Hematopoietic multipotent progenitor cell treated with erythropoietin and hydrocortisone succinate and interleukin-3 and kit ligand, for 6 days (in vitro differentiated cells): ENCODE measurements around the gene OBSL1.

ENCODE experiments used
- DNase-seq: peaks from one replicate; pipeline ENCODE4 v3.0.0-alpha.2; 2015

The OBSL1 gene

GRCh38 chr2:219548990-219549389, 22.3 kb downstream of the OBSL1 start:
- DNase-seq, result no peak

DNA sequence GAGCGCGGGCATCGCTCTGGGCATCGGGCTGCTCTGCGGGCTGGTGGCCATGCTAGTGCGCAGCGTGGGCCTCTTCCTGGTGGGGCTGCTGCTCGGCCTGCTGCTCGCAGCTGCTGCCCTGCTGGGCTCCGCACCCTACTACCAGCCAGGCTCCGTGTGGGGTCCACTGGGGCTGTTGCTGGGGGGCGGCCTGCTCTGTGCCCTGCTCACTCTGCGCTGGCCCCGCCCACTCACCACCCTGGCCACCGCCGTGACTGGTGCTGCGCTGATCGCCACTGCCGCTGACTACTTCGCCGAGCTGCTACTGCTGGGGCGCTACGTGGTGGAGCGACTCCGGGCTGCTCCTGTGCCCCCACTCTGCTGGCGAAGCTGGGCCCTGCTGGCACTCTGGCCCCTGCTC, 23.7 kb downstream of the OBSL1 start:
- no peak for DNase-seq

GRCh38 chr2:219545943-219546352, 25.4 kb downstream of the OBSL1 start:
- DNase-seq, result no peak

GRCh38 chr2:219545295-219545942, 25.9 kb downstream of the OBSL1 start:
- DNase-seq, result no peak

DNA sequence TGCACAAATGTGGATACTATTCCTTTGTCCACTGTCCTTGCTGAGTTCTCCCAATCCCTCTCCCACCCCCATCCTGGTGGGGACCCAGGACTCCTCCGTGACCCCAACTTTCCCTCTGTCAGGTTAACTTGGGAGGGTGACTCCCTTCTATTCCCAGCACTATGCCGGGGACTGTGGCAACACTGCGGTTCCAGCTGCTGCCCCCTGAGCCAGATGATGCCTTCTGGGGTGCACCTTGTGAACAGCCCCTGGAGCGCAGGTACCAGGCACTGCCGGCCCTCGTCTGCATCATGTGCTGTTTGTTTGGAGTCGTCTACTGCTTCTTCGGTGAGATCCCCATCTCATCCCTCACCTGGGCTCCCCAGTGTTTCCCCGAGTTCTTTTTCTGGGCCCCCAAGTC, 26.8 kb downstream of the OBSL1 start:
- no peak for DNase-seq

DNA sequence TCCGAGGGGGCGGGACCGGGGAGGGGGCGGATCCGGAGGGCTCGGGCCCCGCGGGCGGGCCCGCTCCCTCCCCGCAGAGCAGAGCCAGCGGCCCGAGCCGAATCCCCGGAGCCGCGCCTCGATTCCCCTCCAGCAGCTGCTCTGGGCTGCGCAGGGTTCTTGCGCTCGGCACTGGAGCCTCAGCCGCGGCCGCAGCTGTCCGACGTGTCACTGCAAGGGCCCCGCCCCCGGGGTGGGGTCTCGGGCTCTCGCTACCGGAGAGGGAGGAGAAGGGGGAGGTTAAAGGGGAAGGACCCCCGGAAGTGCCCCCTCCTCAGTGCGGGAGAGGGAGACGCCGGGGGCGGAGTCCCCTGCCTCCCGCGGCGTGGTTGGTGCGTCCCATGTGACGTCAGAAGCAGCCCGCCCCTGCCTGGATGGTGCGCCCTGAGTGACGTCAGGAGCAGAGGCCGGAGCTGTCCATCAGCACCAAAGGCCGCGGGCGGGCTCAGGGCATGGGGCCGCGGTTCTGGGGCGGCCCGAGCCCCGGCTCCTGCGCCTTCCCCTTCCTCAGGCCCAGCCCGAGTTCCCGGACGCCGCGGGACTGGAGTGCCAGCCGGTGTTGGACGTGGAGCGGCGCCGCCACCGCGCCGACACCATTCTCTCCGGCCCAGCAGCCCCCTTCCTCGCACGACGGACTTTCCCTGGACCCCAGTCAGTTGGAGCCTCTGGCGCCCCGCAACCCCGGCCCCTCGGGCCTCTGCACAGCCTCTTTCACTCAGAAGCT, 27.6 kb downstream of the OBSL1 start, which contains the start of the genes CHPF and TMEM198:
CHPF (minus strand) TSS at position 214 of the 763 bp plus-strand sequence. CDS start 271 bp downstream, outside the sequence.
TMEM198 (plus strand) TSS at position 433 of the 763 bp plus-strand sequence. CDS start 700 bp downstream, outside the sequence.
- DNase-seq, result peak; percentile 96

- DNase-seq, result peak; percentile 27
Measured at GRCh38 chr2:219542931-219543595, 28.3 kb downstream of the OBSL1 start.

DNA sequence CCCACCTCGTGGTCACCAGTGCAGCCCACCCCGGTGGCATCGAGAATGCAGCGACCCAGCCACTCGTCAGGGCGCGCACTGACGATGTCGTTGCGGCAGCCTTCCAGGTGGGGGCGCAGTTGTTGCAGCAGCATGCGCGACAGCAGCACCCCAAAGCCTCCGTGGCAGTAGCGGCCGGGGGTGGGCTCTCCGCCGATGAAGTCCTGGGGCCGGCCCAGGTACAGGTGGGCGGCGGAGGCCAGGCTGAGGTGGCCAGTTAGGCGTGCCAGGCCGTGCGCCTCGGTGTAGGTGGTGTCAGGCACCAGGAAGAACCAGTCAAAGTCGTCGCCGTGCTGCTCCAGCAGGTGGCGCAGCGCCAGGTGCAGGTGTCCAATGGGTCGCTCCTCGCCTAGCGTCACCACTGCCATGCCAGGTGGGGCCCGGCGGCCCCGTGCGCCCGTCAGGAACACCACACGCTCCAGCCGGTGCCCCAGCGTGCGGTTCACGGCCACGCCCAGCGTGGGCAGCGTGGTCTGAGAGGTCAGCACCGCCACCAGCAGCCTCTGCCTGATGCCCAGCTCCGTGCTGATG, 29.6 kb downstream of the OBSL1 start:
- DNase-seq, result peak; percentile 83

DNA sequence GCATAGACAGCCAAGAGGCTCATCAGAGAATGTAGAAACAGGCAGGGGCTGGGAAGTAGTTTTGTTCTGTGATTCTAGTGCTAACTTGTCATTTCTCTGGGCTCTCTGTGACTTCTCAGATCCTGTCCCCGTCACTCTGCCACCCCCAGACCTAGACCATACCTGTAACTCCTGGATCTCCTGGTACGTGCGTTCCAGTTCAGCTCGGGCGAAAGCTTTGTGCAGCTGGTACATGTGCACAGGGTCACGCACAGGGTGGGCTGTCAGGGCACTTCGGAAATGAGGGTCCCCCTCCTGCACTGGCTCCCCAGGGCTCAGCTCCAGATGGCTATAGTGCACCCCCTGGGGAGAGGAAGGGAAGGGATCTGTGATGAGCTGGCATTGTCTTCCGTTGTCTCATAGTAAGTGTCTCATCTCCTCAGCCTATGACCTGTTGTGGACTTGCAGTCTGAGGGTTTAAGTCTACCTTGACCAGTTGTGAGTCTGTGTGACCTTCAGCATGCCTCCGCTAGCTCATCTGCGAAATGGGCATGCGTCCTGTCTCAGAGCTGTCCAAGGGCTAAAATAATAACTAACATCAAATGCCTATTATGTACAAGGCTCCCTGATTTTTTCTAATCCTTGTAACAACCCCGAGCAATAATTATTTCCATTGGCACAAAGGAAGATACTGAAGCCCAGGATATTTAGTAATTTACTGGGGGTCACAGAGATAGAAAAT, 30.4 kb downstream of the OBSL1 start:
- no peak for DNase-seq

GRCh38 chr2:219539926-219540678, 31.2 kb downstream of the OBSL1 start:
- no peak for DNase-seq

DNA sequence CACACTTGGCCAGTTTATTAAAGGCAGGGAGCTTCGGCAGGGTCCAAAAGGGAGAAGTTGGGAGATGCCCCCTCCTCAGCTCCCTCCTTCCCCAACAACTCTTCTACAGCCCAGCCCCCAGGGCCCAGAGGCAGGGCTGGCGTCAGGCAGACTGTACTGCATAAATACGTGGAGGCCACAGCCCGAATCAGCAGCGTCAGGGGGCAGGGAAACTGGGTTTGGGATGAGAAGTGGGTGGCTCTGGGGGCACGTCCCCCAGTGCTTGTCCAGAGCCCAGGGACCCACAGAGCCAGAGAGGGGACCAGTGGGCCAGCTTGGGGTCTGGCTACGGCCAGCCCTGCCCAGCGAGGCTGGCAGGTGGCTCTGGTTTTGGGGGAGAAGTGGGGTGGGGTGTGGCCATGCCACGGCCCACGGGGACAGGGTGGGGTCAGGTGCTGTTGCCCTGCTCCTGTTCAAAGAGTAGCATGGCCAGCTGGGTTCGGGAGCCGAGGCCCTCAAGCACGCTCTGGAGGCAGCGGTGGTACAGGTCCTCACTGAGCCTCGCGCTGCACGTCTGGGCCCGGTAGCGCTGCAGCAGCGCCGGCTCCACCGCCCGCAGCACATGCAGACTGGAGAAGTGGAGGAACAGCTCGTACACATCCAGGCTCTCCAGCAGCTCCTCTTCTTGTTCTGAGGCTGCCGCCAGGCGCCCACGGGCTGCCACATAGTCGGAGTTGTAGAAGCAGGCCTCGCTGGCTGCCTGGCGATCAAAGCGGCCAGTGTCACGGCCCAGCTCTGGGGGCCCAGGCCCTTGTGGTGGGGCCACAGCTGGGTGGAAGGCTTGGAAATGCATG, 32.2 kb downstream of the OBSL1 start:
- no peak for DNase-seq

GRCh38 chr2:219538504-219538951, 32.8 kb downstream of the OBSL1 start:
- no peak for DNase-seq

GRCh38 chr2:219537657-219538488, 33.5 kb downstream of the OBSL1 start:
- DNase-seq, result no peak

GRCh38 chr2:219536967-219537366, 34.4 kb downstream of the OBSL1 start:
- DNase-seq, result no peak

- no peak for DNase-seq
Measured at GRCh38 chr2:219536425-219536824, 34.9 kb downstream of the OBSL1 start.

GRCh38 chr2:219533930-219534661, 37.2 kb downstream of the OBSL1 start:
- DNase-seq, result no peak

DNA sequence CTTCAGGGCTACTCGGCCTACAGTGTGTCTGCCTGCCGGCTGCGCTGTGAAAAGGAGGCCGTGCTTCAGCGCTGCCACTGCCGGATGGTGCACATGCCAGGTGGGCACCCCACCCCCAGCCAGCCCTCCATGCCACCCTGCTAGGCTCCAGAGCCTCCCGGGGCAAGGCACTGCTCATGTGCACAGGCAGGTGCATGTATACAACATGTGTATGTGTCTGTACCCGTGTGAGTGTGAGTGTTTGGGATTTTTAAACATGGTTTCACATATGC, 39.0 kb downstream of the OBSL1 start:
- no peak for DNase-seq

GRCh38 chr2:219531639-219532377, 39.5 kb downstream of the OBSL1 start:
- DNase-seq, result no peak
